GM15510 (cell line): ENCODE data around the gene ADCY5.

Source experiments
- POLR2A ChIP-seq: IDR thresholded peaks from 3 replicates; pipeline ENCODE4 v1.6.1; 2011; ENCODE audit warnings: borderline replicate concordance; ENCODE audit not compliant: insufficient read length; ENCODE audit errors: extremely low read depth

The ADCY5 gene

DNA sequence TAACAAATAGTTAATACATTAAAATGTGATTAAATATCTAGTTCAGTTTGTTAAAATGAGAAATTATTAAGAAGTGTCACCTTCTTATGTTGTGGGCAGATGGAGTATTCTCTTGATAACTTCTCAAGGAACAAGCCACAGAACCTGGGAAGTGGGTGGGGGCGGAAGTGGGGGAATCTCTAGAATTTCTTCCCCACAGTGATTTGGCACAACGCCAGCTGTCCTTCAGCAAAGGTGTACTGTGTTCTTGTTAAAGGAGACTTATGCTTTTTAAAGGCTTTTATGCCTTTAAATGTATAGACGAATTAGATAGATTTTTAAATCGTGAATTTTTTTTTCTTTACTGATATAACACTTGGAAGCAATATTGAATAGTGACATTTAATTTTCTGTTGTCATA lies 204.8 kb downstream of the ADCY5 start:
- TF ChIP-seq POLR2A = no peak

DNA sequence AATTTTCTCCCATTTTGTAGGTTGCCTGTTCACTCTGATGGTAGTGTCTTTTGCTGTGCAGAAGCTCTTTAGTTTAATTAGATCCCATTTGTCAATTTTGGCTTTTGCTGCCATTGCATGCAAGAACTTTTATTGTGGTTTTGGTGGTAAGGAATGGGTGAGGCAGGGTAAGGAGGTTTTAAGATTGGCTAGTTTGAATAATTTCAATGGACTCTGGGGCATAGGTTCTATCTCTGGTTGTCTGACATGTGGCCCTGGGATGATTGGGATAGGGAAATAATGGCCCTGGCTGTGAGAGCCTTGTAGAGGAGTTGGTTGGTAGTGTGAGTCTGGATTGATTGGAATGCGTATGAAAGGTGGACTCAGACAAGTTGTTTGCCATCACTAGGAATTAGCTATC lies 209.1 kb downstream of the ADCY5 start:
- no peak for TF ChIP-seq POLR2A

- no peak for TF ChIP-seq POLR2A
These were observed 212.0 kb downstream of the ADCY5 start for GRCh38 chr3:123236902-123237301.
